Smooth muscle cell of the brain vasculature (primary cell): ENCODE data around the gene WLS.
"Not testable (repeated sequence)": the region's sequence is repeated elsewhere in the genome, so short reads cannot be mapped to it uniquely, and the experiment has no call there.

ENCODE experiments used
- DNase-seq: peaks from one replicate; pipeline ENCODE4 v3.0.0-alpha.2; 2012; ENCODE audit warnings: low read depth, low spot score

WLS gene

DNA sequence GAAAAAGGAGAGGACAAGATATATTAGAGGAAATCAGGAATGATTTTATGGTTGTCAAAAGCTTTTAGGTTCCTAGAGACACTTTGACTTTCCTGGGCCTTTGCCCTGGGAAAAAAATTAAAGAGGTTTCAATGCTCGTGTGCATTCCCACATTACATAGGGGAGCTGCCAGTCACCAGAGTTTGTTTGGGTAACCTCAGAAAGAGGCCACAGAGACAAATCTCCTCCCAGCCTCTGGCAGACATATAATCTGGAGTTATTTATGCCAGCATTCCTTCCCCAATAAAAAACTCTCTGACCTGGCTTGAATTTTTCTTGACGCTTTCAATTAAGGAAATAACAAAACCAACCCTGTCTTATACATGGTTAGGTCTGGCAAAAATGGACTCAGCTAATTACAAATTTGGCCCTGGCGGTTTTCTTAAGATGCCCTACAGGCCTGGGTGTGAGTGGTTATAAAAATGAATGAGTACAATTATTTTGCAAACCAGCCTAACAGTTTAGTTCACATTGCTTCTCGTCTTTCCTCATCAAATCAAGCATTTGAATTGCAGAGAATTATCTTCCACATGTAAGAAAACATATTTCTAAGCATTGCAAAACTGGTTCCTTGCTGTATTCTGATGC lies 63.7 kb downstream of the WLS start:
- no peak for DNase-seq

DNA sequence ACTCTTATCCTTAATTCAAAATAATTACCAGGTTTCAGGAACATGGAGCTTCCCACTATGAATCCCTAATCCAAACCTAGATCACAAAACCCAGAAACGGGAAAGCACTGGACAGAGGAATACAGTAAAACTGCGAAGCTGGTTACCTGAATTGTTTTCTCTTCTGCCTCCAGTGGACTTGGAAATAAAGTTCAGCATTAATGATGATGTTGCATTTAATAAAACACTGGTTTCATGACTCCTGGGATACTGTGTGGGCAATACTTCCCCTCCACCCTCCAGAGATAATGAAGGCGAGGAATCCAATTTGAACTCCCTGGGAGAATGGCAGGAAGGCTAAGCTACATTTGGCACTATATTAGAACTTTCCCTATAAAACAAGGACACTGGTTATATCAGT lies 65.1 kb downstream of the WLS start:
- DNase-seq = no peak

DNA sequence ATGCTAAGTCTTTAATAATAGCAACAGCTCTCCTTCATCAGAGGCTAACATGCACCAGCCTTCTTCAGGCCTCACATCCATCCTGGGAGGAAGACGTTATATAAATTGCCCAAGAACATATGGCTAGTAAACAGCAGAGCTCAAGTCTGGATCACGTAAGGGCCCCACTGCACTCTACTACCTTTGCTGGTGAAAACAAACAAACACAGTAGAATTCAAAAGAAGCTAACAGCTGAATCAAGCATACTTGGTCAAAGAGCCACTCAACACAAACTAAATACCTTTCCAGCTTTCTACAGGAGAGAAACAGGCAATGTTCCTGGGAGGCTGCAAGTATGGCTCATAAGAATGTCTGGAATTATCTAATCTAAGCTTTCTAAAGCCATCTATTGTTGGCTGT lies 66.0 kb downstream of the WLS start:
- no peak for DNase-seq

DNA sequence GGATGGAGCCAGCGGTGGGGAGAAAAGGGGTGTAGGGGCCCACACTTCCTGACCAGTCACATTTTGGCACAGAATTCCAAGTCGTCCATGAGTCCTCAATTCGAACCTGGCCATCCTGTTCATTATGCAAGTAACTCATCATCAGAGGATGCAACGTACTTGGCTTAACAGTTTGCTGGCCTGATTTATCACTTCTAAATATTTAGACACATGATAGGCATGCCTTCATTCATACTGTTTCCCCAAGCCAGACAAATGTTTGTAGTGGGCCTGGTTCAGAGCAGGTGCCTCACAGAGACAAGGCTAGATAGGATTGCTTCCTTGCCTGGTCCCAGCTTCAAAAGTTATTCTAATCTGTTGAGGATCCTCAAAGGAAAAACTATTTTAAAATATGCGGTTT lies 66.7 kb downstream of the WLS start:
- DNase-seq = no peak

DNA sequence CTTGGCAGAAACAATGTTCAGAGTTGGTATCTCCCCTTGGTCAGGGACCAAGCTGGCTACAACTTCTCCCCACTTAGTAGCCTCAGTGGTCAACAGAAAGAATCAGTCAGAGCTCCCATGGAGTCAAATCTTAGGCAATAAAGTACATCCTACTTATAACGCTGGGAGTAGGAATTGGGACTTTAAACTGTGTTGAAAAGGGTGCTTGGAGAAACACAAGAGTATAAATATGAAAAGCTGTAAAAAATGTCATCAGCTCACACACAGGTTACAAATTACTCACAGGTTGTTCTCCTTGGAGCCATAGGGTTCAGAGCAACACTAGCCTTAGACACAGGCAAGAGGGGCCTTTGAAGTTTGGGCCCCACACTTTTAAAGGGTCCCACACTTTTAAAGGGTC lies 67.4 kb downstream of the WLS start:
- no peak for DNase-seq

DNA sequence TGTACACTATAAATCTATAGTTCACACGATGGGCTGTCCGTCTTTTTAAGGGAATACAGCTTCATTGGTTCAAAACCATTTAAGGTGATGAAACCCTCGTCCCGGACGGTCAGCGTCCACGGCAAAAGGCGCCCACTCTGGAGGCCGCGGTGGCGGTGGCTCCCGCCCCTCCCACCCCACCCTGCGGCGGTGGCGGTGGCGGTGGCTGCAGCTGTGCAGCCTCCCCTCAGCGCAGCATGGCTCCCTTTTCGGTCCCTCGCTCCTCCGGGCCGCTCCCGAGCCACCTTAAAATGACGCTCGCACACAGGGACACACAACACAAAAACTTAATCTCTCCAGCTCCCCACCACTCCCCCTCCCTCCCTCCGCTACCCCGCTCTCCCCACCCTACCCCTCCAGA lies 69.1 kb downstream of the WLS start:
- DNase-seq = no peak

DNA sequence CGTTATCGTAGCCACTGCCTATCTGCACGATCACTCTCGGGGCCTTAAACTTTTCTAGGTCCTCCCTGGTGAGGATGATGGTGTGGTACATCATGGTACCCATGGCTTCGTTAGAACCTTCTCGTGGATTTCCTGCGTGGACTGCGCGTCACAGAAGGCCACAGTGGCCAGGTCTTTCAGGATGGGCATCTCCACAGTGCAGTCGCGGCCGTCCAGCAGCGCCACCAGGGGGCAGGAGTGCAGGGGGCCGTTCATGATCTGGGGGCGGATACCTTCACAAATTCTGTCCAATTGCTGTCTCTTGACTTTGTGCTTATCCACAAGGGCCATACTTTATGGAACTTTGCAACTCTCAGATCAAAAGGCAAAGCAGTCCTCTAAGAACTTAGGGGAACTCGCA lies 69.6 kb downstream of the WLS start:
- DNase-seq = no peak

DNA sequence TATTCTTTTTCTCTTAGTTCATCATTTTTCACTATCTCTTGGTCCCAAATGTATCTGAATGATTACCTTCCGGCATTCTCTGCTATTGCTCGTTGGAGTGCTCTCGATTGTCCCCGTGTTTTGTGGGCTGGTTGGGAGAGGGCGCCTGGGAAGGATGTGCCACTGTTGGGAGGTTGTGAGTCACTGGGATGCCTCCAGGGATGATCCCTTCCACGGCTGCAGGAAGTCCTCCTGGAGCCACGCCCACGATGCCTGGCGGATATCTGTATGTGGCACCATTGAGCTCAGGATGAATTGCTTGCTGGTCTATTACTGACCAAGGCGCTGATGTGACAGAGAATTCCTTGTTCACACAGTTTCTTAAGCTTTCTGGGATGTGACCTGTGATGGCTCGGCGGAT lies 70.7 kb downstream of the WLS start:
- DNase-seq = not testable (repeated sequence)

DNA sequence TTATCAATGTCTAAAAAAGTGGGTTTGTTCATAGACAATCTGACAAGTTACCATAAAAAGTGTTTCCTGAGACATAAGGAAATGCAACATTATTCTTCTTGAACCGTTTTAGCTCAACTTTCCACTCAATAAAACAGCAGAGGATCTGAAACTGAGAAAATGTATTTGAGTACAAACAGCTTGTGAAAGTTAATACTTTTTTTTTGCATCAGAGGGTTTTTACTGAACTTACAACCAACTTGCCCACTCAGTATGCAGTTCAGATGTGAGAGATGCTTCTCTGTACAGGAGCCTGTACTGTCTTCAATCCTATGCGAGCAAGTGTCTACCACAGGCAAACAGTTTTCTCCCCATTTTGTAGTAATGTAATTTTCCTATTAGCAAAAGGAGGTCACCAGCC lies 71.4 kb downstream of the WLS start:
- DNase-seq = not testable (repeated sequence)

DNA sequence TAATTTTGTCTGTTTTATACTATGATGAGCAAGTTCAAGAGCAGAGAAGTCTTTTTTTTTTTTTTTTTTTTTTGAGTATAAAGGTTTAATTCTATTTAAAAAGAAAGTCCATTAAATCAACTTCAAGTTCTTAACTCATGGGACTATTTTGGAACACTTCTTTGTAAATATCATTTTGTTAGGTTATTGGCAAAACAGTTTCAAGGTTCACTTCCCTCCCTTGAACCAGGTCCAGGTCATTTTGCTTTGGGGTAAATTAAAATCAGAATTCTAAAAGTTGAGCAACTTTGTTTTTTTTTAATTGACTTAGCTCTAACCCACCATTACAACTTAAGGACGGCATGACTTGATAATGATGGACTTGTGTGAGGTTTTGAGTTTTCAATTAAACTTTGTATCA lies 72.3 kb downstream of the WLS start:
- DNase-seq = no peak

DNA sequence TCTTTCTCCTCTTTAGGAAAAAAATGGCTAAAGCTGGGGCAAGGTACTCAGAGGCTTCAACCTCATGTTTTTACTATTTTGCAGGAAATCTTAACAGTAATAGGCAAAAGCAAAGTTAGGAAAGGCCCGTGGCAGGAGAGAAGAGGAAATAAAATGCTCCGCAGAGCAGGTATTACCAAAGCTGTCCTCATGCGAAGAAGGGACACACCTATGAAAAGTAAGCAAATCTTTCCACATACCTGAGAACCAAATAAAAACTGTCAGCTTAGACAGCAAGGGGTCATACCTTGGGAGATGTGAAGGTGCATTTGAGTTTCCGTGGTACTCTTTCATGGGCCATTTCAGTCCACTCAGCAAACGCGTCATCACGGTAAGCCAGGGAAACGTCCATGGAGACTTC lies 73.5 kb downstream of the WLS start:
- DNase-seq = no peak

DNA sequence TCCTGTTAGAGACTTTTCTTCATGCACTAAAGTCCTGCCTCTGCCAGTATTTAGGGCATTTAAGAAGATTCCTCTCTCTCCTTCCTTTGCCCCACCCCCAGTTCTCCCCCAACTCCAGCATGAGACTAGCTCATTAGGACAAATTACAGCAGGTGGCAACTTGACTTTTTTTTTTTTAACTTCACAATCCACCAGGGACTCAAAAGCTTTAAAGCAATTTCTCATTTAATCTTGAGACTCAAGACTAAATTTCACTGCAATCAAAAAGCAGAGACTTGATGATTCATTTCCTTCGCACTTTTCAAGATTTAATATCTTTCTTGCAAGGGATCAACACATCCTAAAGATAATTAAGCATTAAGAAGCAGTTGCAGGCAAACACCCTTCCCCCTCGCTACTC lies 74.9 kb downstream of the WLS start:
- no peak for DNase-seq

DNA sequence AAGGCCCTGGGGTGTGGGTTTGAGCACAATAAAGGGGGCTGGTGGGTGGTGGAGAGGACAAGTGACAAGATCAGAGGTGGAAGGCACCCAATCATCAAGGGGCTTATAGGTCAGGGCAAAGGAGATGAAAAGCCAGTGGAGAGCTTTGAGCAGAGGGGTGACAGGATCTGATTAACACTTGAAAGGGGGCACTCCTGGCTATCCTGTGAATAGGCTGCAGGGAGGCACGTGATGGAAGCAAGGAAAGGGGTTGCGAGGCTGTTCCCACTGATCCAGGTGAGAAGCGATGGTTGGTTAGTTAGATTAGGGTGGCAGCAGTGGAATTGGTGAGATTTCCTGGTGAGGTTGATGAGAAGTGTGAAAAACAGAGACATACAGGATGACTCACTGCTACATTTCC lies 80.6 kb downstream of the WLS start:
- no peak for DNase-seq

DNA sequence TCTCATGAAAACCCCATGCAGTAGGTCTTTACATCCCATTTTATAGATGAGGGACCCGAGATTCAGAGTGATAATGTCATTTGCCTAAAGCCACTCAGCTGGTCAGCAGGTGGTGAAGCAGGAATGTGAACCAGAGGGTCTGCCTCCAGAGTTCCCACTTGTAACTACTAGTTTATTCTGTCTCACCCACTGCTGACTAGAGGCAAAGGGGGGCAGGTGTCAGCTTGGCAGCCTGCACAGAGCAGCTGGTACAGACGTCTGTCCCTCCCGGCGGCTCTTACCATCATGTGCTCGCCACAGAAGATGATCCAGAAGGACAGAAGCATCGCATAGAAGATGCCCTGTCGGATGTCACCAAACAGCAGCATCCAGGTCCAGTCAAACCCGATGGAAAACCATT lies 82.4 kb downstream of the WLS start:
- no peak for DNase-seq

DNA sequence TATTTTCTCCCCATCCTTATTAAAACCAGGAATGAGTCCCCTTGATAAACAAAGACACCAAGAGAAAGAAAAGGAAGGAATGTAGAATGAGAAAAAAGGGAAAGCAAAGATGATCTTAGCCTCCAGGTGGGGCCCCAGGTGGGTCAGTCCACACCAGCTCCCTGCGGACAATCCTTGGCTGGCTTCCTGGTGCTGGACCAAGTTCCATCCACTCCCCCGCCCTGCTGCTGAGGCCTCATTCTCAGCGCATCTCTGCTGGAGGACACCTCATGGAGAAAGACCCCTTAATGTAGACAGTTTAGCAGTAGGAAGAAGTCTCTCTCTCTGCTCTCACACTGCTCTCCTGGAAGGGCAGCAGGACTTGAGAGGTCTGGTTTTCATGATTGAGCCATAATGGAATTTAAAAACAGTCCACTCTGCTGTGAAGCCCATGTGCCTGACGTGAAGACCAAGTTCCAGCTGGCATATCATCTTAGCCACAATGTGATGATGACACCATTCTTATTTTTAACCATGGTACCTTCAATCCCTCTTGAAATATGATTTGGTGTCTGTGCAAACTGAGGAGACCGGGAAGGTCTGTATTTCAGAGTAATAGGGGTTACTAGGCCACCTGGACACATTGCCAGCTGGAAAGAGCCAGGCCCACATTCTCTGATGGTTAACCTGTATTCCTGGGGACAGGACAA lies 83.1 kb downstream of the WLS start:
- no peak for DNase-seq

DNA sequence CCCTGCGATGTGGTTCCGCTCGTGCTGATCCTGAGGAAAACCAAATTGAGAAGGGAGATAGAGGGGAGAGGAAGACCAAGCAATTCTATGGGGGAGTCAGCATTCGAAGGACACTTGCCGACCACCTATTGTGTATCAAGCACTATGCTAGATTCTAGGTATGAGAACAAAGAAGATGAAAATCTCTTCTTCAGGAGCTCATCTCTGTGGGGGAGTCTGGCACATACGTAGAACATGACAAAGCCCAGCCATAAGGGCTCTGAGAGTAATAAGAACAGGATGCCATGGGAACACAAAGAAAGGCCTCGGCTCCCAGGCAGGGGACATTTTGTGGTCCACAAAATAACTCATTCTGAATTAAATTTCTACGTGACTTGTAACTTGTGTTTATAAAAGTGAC lies 83.7 kb downstream of the WLS start:
- DNase-seq = no peak

DNA sequence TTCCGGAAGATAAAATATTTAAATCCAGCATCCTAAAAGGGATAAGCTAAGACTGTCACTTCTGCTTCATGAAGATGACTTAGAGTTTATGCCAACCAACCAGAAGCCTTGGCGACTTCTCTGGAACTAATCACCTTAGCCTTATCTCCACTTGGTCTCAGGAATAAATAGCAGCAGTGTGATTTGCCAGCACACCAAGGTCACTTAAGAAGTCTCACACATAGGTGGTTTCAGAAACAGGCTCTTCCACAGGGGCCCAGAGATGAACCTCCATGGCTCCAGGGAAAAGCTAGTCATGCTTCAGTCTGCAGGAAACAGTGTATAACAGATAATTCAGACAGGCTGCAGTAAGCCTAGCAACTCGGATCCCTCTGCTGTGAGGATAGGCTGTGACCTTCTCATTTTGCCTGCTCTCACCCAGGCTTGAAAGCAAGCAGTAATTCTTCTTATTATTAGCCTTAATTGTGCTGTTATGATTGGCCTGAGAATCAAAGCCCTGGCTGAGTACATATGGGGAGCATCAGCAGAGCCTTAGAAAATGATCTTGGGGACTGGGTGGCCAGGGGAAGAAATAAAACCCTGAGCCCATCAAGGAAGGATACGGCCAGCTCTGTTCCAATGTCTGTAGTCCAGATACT lies 84.7 kb downstream of the WLS start:
- no peak for DNase-seq

DNA sequence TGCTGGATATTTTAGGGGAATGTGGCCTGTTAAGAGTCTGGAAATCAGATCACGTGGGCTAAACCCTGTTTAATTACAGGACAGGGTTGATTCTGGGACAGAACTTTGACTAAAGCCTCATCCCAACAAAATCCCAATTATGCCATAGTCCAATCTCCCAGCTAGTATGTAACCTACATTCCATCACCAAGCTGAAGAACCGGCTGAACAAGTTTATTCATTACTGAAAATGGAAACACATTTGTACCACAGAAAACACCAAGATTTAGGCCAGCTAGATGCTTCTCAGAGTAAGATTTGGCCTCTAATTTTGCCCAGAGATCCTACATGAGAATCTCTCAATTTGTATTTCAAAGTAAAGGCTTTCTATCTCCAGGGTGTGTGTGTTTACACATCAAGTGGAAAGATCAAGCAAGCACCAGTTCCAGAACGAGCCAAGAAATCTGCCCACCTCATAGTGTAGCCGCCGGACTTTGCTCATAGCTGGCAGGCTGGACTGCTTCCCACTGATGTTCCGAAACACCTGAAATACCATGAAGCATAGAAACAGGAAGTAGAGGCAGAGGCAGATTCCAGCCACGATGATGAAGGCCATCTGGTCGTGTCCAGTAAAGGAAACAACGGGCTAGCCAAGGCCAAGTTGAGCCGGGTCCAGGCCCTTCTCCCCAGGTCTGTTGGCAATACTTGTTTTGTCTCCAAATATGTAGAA lies 86.8 kb downstream of the WLS start:
- no peak for DNase-seq

DNA sequence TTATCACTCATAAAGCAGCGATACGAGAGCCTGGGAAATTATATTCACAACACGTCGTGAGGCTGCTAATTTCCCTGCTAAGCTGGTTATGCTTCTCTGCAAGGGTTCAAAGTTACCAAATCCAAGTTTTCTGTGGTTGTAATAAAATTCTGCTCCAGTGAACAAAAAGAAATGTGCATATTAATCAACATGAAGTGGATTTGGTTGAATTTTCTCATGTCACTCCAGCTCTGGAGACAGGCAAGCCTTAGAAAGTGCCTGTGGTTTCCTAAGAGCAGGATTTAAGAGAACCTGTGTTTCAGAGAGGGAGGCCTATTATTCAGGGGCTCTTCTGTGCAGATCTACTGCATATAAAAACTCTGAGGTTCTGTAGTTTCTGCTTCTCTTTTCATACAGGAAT lies 87.5 kb downstream of the WLS start:
- DNase-seq = no peak

DNA sequence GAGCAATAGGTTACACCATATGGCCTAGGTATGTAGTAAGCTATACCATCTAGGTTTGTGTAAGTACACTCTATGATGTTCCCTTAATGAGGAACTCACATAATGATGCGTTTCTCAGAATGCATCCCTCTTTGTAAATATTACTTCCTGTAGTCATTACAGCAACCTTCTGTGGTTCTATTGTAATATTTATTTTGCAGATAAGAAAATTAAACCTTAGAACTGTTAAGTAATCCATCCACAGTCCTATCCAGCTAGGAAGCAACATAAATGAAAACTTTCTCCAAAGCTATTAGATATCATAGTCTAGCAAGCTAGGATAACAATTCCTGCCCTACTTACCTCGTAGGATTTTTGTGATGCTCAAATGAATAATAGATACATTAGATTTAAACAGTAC lies 88.7 kb downstream of the WLS start:
- no peak for DNase-seq

DNA sequence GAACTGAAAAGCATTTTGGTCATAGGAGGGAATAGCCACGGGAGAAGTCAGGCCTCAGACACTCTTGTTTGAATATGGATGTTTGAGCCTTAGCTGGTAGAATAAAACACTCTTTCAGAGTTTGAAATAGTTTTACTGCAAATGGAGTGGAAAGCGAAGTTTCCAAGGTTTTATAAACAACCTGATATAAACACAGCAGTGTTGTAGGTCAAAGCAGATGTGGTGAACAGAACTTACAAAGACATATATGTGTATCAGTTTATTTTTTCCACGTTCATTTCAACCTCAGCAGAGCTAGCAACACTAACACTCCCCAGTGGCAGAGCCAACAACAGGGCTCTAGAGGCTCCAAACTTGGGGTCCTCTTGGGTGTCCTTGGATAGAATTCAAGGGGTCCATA lies 89.9 kb downstream of the WLS start:
- DNase-seq = no peak

DNA sequence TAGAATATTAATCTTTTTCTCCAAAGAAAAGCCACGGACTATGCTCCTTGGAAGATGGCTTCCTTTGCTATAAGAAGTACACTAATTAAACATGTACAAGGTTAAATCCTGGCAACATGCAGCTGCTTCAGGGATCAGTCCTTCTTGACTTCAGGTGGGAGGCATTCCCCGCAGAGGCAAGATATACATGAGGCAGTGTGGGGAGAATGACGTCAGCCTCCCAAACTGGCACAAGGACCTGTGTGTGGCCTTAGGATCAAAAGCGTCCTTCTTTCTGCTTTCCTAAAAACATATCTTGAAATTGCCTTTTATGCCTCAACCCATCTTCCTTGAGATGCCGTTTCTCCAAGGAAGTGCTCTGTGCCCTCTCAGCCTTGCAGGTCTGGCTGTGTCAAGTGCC lies 90.3 kb downstream of the WLS start:
- DNase-seq = no peak
